Measurements from ENCODE around the gene SIGLEC7.

DNA sequence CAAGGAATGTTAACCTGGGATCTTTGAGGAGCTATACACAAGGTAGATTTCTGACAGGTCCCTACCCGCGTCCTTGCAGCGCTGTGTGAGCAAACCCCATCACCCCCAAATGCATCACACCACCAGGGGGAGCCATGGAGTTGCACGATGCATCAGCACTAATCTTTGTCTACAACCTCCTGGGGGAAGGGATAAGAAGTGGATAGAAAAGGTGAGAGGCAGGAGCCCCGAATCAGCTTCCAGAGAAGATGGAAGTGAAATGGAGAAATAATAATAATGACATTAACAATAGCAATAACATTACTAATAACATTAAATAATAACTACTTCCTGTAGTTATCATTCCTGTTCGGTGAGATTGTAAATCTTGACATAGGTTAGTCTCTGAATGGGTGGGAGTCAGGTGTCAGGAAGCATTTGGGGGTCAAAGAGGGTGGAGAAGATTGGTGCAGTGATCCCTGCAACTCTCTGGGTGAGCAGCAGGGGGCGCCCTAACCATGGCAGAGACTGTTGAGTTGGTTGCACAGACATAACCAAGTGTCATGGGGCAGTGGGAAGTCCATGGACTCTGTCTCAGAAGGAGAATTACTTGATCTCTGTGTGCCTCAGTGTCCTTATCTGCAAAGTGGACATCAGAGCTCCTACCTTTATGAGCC is 16.5 kb downstream of the SIGLEC7 start:
- TF ChIP-seq, protein P1, sequence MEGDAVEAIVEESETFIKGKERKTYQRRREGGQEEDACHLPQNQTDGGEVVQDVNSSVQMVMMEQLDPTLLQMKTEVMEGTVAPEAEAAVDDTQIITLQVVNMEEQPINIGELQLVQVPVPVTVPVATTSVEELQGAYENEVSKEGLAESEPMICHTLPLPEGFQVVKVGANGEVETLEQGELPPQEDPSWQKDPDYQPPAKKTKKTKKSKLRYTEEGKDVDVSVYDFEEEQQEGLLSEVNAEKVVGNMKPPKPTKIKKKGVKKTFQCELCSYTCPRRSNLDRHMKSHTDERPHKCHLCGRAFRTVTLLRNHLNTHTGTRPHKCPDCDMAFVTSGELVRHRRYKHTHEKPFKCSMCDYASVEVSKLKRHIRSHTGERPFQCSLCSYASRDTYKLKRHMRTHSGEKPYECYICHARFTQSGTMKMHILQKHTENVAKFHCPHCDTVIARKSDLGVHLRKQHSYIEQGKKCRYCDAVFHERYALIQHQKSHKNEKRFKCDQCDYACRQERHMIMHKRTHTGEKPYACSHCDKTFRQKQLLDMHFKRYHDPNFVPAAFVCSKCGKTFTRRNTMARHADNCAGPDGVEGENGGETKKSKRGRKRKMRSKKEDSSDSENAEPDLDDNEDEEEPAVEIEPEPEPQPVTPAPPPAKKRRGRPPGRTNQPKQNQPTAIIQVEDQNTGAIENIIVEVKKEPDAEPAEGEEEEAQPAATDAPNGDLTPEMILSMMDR (tag by site-specific recombination; IDR thresholded peaks at IDR 0.05), result peak; percentile 44
- TF ChIP-seq, protein P2, sequence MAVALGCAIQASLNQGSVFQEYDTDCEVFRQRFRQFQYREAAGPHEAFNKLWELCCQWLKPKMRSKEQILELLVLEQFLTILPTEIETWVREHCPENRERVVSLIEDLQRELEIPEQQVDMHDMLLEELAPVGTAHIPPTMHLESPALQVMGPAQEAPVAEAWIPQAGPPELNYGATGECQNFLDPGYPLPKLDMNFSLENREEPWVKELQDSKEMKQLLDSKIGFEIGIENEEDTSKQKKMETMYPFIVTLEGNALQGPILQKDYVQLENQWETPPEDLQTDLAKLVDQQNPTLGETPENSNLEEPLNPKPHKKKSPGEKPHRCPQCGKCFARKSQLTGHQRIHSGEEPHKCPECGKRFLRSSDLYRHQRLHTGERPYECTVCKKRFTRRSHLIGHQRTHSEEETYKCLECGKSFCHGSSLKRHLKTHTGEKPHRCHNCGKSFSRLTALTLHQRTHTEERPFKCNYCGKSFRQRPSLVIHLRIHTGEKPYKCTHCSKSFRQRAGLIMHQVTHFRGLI (tag by site-specific recombination; IDR thresholded peaks at IDR 0.05), result no peak
- TF ChIP-seq ZNF324 (tag by site-specific recombination; IDR thresholded peaks at IDR 0.05) (no peak), ZNF560 (tag by site-specific recombination; IDR thresholded peaks at IDR 0.05; ENCODE audit: borderline replicate concordance) (no peak), ZNF221 (tag by site-specific recombination; IDR thresholded peaks at IDR 0.05; ENCODE audit: borderline replicate concordance) (no peak), KLF9 (tag by site-specific recombination; IDR thresholded peaks at IDR 0.05; ENCODE audit: low read depth) (no peak), ZNF274 (IDR thresholded peaks at IDR 0.05; ENCODE audit: low read length) (no peak), ZNF274 (tag by site-specific recombination; IDR thresholded peaks at IDR 0.05; ENCODE audit: borderline replicate concordance) (no peak), ZNF23 (tag by site-specific recombination; IDR thresholded peaks at IDR 0.05; ENCODE audit: borderline replicate concordance) (no peak)
- TF ChIP-seq, protein P3, sequence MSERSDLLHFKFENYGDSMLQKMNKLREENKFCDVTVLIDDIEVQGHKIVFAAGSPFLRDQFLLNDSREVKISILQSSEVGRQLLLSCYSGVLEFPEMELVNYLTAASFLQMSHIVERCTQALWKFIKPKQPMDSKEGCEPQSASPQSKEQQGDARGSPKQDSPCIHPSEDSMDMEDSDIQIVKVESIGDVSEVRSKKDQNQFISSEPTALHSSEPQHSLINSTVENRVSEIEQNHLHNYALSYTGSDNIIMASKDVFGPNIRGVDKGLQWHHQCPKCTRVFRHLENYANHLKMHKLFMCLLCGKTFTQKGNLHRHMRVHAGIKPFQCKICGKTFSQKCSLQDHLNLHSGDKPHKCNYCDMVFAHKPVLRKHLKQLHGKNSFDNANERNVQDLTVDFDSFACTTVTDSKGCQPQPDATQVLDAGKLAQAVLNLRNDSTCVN (tag by site-specific recombination; optimal IDR thresholded peaks at IDR 0.05), result no peak

Data from HEK293 (cell line).